ENCODE results near the gene FBXL14.
A peak's percentile ranks its signal among the peaks of the same experiment; 100 is the strongest.

Gene FBXL14

DNA sequence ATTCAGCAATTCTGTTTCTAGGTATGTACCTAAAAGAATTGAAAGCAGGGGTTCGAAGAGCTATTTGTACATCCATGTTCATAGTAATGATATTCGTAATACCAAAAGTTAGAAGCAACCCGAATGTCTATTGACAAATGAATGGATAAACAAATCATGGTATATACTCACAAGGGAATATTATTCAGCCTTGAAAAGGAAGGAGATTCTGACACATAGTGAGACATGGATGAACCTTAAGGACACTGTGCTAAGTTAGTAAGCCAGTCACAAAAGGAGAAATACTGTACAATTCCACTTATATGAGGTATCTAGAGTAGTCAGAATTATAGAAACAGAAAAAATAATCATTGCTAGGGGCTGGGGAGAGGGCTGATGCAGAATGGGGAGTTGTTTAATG lies 4.4 kb upstream of the FBXL14 start:
- no peak overlapping the region for H3K4me3 ChIP-seq (ENCODE audit: low read depth, low read length)
- no peak for DNase-seq (ENCODE audit: low read depth)
- no peak for TF ChIP-seq POLR2A (IDR thresholded peaks at IDR 0.05; ENCODE audit: extremely low read depth, insufficient read length)
- TF ChIP-seq, protein P1, sequence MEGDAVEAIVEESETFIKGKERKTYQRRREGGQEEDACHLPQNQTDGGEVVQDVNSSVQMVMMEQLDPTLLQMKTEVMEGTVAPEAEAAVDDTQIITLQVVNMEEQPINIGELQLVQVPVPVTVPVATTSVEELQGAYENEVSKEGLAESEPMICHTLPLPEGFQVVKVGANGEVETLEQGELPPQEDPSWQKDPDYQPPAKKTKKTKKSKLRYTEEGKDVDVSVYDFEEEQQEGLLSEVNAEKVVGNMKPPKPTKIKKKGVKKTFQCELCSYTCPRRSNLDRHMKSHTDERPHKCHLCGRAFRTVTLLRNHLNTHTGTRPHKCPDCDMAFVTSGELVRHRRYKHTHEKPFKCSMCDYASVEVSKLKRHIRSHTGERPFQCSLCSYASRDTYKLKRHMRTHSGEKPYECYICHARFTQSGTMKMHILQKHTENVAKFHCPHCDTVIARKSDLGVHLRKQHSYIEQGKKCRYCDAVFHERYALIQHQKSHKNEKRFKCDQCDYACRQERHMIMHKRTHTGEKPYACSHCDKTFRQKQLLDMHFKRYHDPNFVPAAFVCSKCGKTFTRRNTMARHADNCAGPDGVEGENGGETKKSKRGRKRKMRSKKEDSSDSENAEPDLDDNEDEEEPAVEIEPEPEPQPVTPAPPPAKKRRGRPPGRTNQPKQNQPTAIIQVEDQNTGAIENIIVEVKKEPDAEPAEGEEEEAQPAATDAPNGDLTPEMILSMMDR (IDR thresholded peaks at IDR 0.05; ENCODE audit: low read depth, low read length), result no peak
- no peak for TF ChIP-seq MYC (IDR thresholded peaks at IDR 0.05; ENCODE audit: low read depth, low read length)
- TF ChIP-seq, protein P2, sequence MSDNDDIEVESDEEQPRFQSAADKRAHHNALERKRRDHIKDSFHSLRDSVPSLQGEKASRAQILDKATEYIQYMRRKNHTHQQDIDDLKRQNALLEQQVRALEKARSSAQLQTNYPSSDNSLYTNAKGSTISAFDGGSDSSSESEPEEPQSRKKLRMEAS (IDR thresholded peaks at IDR 0.05; ENCODE audit: low read depth, low read length), result no peak

DNA sequence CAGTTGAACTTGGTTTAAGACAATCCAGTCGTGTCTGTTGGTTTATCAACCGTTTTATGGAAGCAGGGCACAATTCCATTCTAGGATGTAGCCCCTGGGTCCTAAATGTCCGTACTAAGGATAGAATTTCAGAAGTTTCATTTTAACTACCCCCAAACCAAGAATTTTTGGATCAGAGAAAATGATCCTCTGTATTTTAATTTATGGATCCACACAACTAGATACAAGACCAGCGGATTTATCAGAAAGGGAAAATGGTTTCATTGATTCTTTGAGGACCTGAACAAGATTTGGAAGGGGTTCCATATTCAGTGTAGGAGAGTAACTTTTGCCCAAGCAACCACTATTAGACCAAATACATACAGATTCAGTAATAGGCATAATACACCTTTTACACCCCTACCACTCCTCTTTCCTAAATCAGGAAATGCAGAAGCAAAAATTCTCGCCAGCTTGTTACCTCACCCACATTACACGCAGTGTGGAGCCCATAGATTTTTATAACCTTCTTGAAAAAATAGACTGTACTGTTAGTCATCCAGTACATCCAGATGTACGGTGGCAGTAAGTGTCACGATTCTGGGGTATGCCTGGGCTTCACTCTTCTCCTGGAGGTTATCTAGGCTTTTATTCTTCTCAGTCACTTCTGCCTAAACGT lies 1.4 kb upstream of the FBXL14 start:
- H3K4me3 ChIP-seq (ENCODE audit: low read depth, low read length), result no peak overlapping the region
- DNase-seq (ENCODE audit: low read depth), result no peak
- TF ChIP-seq, protein P2 (IDR thresholded peaks at IDR 0.05; ENCODE audit: low read depth, low read length), result no peak
- TF ChIP-seq POLR2A (IDR thresholded peaks at IDR 0.05; ENCODE audit: extremely low read depth, insufficient read length) (no peak), MYC (IDR thresholded peaks at IDR 0.05; ENCODE audit: low read depth, low read length) (no peak)
- TF ChIP-seq, protein P1 (IDR thresholded peaks at IDR 0.05; ENCODE audit: low read depth, low read length), result no peak

DNA sequence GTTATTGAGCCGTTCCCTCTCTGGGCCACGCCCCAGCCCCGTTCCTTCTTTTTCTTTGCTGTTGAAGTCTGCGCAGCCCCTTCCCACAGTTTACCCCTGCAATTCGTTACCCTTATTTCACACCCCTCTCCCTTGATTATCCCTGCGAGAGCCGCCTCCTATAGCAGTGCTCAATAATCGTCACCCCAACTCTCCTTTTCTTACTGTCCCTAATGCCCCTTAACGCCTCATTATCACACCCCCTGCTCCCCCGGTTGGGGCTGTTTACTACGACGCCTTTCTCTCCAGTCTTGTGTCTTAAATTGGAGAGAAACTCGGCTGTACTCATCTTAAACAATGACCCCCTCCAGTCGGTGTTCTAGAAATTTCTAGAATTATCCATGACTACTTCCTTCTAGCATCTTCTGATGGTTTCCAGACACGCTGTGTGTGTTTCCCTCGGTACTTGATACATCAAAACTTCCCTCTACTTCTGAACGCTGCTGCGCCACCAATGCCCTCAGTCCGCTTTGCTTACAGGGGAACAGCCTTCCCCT lies 713 bp upstream of the FBXL14 start:
- no peak for DNase-seq (ENCODE audit: low read depth)
- TF ChIP-seq, protein P2 (IDR thresholded peaks at IDR 0.05; ENCODE audit: low read depth, low read length), result no peak
- TF ChIP-seq POLR2A (IDR thresholded peaks at IDR 0.05; ENCODE audit: extremely low read depth, insufficient read length) (no peak), MYC (IDR thresholded peaks at IDR 0.05; ENCODE audit: low read depth, low read length) (no peak)
- TF ChIP-seq, protein P1 (IDR thresholded peaks at IDR 0.05; ENCODE audit: low read depth, low read length), result no peak
- H3K4me3 ChIP-seq (ENCODE audit: low read depth, low read length), result peak overlapping the region; percentile 73

DNA sequence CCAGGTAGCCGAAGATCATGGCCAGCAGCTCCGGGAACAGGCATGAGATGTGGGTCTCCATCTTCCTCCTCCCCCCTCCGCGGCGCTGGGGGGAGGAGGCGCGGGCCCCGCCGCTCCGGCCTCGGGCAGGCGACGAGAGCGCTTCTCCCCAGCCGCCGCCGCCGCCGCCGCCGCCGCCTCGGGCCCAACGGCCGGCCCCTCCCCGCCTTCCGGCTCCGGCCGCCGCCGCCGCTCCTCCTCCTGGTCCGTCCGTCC lies 448 bp downstream of the FBXL14 start:
- peak overlapping the region; percentile 76 for H3K4me3 ChIP-seq (ENCODE audit: low read depth, low read length)
- no peak for TF ChIP-seq MYC (IDR thresholded peaks at IDR 0.05; ENCODE audit: low read depth, low read length)
- DNase-seq (ENCODE audit: low read depth), result no peak

DNA sequence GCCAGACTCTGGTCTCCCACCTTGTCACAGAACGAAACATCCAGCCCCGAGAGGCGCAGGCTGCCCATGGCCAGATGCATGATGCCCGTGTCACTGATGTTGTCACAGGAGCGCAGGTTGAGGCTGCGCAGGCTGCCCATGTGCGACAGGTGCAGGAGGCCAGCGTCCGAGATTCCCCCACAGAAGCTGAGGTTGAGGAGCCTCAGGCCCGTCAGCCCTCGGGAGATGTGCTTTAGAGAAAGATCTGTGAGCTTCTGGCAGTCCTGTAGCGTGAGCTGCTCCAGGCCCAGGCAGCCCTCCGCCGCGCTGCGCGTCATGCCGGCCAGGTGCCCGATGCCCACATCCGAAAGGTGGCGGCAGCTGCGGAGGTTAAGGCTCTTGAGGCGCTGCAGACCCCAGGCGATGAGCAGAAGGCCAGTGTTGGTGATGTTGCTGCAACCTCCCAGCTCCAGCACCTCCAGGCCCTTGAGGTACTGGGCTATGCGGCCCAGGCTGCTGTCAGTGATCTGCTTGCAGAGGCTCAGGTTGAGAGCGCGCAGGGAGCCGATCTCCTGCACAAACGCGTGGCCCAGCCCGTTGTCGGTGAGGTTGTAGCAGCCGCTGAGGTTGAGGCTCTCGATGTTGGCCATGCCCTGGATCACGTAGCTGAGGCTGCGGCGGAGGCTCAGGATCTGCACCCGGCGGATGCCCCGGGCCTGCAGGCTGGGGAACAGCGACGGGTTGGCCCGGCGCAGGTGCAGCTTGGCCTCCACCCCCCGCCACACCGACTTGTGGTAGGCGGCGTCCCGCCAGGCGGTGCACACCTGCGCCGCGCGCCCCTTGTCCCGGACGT lies 991 bp downstream of the FBXL14 start:
- TF ChIP-seq, protein P1 (IDR thresholded peaks at IDR 0.05; ENCODE audit: low read depth, low read length), result no peak
- TF ChIP-seq POLR2A (IDR thresholded peaks at IDR 0.05; ENCODE audit: extremely low read depth, insufficient read length), result no peak
- TF ChIP-seq, protein P2 (IDR thresholded peaks at IDR 0.05; ENCODE audit: low read depth, low read length), result no peak
- no peak for TF ChIP-seq MYC (IDR thresholded peaks at IDR 0.05; ENCODE audit: low read depth, low read length)
- H3K4me3 ChIP-seq (ENCODE audit: low read depth, low read length), result peak overlapping the region; percentile 76
- DNase-seq (ENCODE audit: low read depth), result peak; percentile 71

DNA sequence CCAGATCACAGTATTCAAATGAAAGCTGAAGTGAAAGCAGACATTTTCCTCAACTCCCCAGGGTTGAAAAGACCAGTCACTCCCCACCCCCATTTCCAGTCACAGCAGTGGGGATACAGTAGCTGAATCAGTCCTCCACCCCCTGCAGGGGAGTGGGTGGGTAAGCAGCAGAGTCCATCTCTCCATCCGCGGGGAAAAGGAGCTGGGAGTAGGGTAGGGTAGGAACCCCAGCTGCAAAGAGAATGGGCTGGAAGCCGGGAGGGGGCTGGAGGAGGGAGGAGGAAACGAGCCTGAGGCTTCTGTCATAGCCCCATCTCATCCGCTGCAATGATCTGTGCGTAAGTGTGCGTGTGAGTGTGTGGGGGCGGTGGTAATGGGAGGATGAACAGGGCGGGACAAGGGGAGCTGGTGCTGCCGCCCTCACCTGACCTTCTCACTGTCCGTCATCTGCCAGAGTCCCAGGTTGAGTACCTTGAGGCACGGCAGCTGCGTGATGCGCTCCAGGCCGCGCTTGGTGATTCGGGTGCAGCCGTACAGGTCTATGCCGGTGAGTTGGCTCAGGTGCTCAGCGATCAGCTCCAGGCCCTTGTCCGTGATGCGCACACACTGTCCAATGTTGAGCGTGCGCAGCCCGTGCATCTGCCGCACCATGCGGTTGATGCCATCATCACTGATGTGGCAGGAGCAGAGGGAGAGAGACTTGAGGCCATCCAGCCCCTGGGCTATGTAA lies 1.8 kb downstream of the FBXL14 start:
- TF ChIP-seq, protein P1 (IDR thresholded peaks at IDR 0.05; ENCODE audit: low read depth, low read length), result no peak
- no peak for TF ChIP-seq MYC (IDR thresholded peaks at IDR 0.05; ENCODE audit: low read depth, low read length)
- TF ChIP-seq POLR2A (IDR thresholded peaks at IDR 0.05; ENCODE audit: extremely low read depth, insufficient read length), result no peak
- TF ChIP-seq, protein P2 (IDR thresholded peaks at IDR 0.05; ENCODE audit: low read depth, low read length), result no peak
- H3K4me3 ChIP-seq (ENCODE audit: low read depth, low read length), result peak overlapping the region; percentile 76
- DNase-seq (ENCODE audit: low read depth), result peak; percentile 75
